Thyroid gland (tissue), 4 donors: ENCODE measurements around the gene PPM1H.

Experiments
- POLR2A ChIP-seq, 2 donors: fragments of 450-650 bp; IDR thresholded peaks; one replicate each; pipeline ENCODE4 v1.6.1; 2017; ENCODE audit warnings: antibody characterized with exemption in 2 of 2, mild to moderate bottlenecking in 2 of 2, moderate library complexity in 1 of 2
- TF ChIP-seq, protein P1 (sequence below), 6 experiments: fragments of 200-600 bp in 3 of 6; fragments of 450-650 bp in 3 of 6; sonication (generic) in 3 of 6; IDR thresholded peaks; one replicate each; pipeline ENCODE4 v1.5.1; 2016 to 2019; ENCODE audit warnings: antibody characterized with exemption in 6 of 6, mild to moderate bottlenecking in 2 of 6, inconsistent platforms in 1 of 6, moderate library complexity in 1 of 6

DNA sequence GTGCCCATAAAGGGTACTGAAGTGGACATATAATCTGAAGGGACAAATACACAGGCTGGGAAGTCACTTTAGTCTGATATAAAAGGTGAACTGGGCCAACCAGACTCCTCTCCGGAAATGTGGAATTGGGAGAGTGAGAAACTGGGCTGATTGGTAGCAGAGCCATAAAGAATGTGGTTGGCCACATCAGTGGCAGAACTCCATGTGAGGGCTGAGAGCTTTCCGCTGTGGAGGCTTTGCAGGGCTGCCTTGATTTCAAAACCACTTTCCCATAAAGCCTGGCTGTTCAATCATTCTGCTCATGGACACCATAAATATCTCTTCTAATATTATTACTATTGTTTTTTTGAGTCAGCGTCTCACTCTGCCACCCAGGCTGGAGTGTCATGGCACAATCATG is 248.0 kb downstream of the PPM1H start:
- TF ChIP-seq POLR2A (IDR thresholded peaks at IDR 0.05), result no peak
- TF ChIP-seq, protein P1, sequence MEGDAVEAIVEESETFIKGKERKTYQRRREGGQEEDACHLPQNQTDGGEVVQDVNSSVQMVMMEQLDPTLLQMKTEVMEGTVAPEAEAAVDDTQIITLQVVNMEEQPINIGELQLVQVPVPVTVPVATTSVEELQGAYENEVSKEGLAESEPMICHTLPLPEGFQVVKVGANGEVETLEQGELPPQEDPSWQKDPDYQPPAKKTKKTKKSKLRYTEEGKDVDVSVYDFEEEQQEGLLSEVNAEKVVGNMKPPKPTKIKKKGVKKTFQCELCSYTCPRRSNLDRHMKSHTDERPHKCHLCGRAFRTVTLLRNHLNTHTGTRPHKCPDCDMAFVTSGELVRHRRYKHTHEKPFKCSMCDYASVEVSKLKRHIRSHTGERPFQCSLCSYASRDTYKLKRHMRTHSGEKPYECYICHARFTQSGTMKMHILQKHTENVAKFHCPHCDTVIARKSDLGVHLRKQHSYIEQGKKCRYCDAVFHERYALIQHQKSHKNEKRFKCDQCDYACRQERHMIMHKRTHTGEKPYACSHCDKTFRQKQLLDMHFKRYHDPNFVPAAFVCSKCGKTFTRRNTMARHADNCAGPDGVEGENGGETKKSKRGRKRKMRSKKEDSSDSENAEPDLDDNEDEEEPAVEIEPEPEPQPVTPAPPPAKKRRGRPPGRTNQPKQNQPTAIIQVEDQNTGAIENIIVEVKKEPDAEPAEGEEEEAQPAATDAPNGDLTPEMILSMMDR (IDR thresholded peaks at IDR 0.05), result no peak
